Mucosa of descending colon (tissue), 3 donors: ENCODE data around the gene FBXO34. TPM values are rescaled to one million over a fixed set of nuclear protein-coding genes. Genes with fewer than 3 reads are reported as not detected.
A peak's percentile ranks its signal among the peaks of the same experiment; 100 is the strongest.

Experiments used
- ATAC-seq: fragments of 200-7000 bp; cut with Tn5 transposase; one replicate; pipeline ENCODE4 v1.9.1; 2020; ENCODE audit warnings: mild to moderate bottlenecking, moderate library complexity
- DNase-seq, 3 donors: peaks; one replicate each; pipeline ENCODE4 v3.0.0-alpha.2; 2020
- H3K36me3 ChIP-seq: fragments of 200-600 bp; one replicate; pipeline ENCODE4 v1.8.0; 2021; ENCODE audit warnings: low read depth, mild to moderate bottlenecking
- H3K4me1 ChIP-seq: fragments of 200-600 bp; one replicate; pipeline ENCODE4 v1.8.0; 2021; ENCODE audit warnings: low read depth, mild to moderate bottlenecking
- H3K4me3 ChIP-seq: fragments of 200-600 bp; one replicate; pipeline ENCODE4 v1.8.0; 2021; ENCODE audit warnings: mild to moderate bottlenecking
- H3K9me3 ChIP-seq: fragments of 200-600 bp; one replicate; pipeline ENCODE4 v1.8.0; 2021; ENCODE audit warnings: mild to moderate bottlenecking
- CTCF ChIP-seq: fragments of 200-600 bp; IDR thresholded peaks from one replicate; pipeline ENCODE4 v1.8.0; 2022; ENCODE audit warnings: antibody characterized with exemption, mild to moderate bottlenecking
- intact Hi-C, 2 donors: fragments of 100-400 bp; cut with DNase I in 1 of 2; cut with micrococcal nuclease in 1 of 2; formaldehyde crosslinking; loops; one replicate each; pipeline versions ENCODE4 v1.11.0 to v1.11.1; 2022; cut with DNase I, micrococcal nuclease
- total RNA-seq, 3 donors: library from RNA; stranded (reverse); fragmentation: NEBNext Ultra II Directional in 2 of 3; extraction: Animal tissue kit (Norgen Biotek cat#: 25700) in 2 of 3; gene quantifications; one replicate each; pipeline versions ENCODE4 v1.2.1 to v1.2.4, GENCODE V29; 2021 to 2023
- donor health status: DM: no; HTN: no; CAD: no; lungs with moderate emphysema.
- donor health status: DM: no; HTN: no; CAD: no.
- donor health status: DM: no; HTN: yes; CAD: no.

FBXO34 gene
- total RNA-seq, 3 donors from 2014 or later: 42.2 to 76.9 (median 59.1) TPM

DNA sequence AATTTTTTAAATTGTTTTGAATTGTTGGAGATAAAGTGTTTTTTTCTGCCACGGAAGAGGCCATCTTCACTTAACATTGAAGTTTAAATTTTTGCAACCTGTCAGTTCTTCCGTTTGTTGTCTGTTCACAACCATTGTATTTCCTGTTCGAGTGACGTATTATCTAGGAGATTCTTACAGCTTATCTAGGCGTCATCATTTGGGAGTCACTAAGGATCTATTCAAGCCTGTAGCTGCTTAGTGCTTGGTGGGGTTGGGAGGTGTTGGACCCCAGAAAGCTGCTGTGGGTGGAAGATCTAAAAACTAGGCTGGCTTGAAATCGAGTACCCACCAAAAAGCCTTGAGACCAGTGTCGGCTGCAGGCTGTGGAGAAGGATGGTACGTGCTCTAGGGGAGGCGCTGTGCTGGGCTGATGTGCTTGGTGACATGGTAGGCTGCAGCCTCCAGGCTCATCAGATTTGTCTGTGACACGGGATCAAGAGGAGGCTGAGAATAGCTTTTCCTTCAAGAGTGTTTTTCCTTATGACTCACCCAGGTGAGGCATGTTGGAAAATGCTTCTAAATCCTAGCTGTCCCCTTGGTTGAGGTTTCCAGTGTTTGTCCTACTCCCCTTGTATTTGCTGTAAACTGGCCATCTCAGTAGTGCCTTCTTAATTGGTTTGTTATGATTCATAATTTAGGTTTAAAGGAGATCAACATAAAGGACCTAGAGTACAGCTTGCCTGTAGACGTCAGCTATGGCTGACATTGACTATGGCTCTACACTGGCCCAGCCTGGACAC, 82.7 kb downstream of the FBXO34 start:
- TF ChIP-seq CTCF: no peak
- H3K36me3 ChIP-seq: no peaks in the 10 kb centered on the region
- DNase-seq (no peak), ATAC-seq (peak; percentile 39)
- no peak overlapping the region for H3K4me3 ChIP-seq
- intact Hi-C loops: loop anchor here in 1 of 2 donors (10.0 kb wide), 1 partner anchor 79 kb away; the partner anchor contains the start of gene FBXO34
- peaks cover 13% of the 10 kb centered on the region for H3K4me1 ChIP-seq
- H3K9me3 ChIP-seq: no peaks in the 10 kb centered on the region

DNA sequence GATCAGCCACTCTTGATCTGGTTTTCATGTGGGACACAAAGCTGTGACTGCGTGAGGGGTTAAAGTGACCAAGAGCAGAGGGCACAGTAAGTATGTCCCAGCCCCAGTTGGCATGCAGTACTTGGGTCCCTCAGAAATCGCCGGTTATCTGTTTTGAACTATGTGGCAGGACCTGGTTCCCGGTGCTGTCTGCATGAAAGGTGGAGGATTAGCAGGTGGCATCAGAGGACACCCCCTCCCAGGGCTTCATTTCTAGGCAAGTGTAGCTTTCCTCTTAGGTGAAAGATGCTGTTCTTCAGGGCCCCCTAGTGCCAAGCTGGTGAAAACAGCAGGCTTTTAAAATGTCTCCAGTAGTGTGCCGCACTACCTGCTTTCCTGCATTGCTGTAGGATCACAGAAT, 83.3 kb downstream of the FBXO34 start:
- TF ChIP-seq CTCF: peak; percentile 42
- ATAC-seq: peak; percentile 79
- intact Hi-C loops: loop anchor here in 1 of 2 donors (10.0 kb wide), 1 partner anchor 80 kb away; the partner anchor contains the start of gene FBXO34
- DNase-seq: peak in 2 of 3 donors; percentile 54 to 78
- Histone ChIP-seq H3K9me3 (no peaks in the 10 kb centered on the region), H3K36me3 (no peaks in the 10 kb centered on the region), H3K4me3 (no peak overlapping the region), H3K4me1 (peaks cover 7% of the 10 kb centered on the region)

- TF ChIP-seq CTCF: no peak
- intact Hi-C loops: loop anchor here in 1 of 2 donors (10.0 kb wide), 1 partner anchor 81 kb away; the partner anchor contains the start of gene FBXO34
- Histone ChIP-seq H3K4me3 (no peak overlapping the region), H3K9me3 (no peaks in the 10 kb centered on the region), H3K4me1 (peaks cover 7% of the 10 kb centered on the region), H3K36me3 (no peaks in the 10 kb centered on the region)
- ATAC-seq (no peak), DNase-seq (no peak)
Observed at GRCh38 chr14:55355922-55356321, 84.7 kb downstream of the FBXO34 start.

- Histone ChIP-seq H3K9me3 (no peaks in the 10 kb centered on the region), H3K36me3 (no peaks in the 10 kb centered on the region), H3K4me3 (no peak overlapping the region), H3K4me1 (peaks cover 7% of the 10 kb centered on the region)
- peak in 1 of 3 donors; percentile 44 for DNase-seq
- TF ChIP-seq CTCF: no peak
- ATAC-seq: peak; percentile 79
- intact Hi-C loops: loop anchor here in 1 of 2 donors (10.0 kb wide), 1 partner anchor 82 kb away; the partner anchor contains the start of gene FBXO34
Observed at GRCh38 chr14:55356913-55357312, 85.7 kb downstream of the FBXO34 start.

DNA sequence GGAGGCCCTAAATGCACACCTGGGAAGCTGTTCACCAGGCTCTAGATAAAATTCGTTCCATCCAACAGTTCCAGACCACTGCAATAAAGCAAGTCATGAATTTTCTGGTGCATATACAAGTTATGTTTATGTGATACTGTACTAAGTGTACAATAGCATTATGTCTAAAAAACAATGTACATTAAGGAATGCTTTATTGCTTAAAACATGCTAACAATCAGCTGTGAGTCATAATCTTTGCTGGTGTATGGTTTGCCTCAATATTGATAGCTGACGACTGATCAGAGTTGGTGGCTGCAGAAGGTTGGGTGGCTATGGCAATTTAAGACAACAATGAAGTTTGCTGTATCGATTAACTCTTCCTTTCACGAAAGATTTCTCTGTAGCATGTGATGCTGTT, 88.1 kb downstream of the FBXO34 start:
- no peak for ATAC-seq
- Histone ChIP-seq H3K36me3 (no peaks in the 10 kb centered on the region), H3K4me3 (no peak overlapping the region), H3K9me3 (no peaks in the 10 kb centered on the region), H3K4me1 (peaks cover 7% of the 10 kb centered on the region)
- no peak for DNase-seq
- intact Hi-C loops: loop anchor here in 1 of 2 donors (10.0 kb wide), 1 partner anchor 85 kb away; the partner anchor contains the start of gene FBXO34
- no peak for TF ChIP-seq CTCF
